Stimulated activated naive CD4-positive, alpha-beta T cell treated with Interleukin-2 at 50 U/mL for 16 hours (primary cell): ENCODE measurements around the gene MT1G.
"Not testable (repeated sequence)": the region's sequence is repeated elsewhere in the genome, so short reads cannot be mapped to it uniquely, and the experiment has no call there.

Experiments used
- DNase-seq: peaks from one replicate; lab custom pipeline; 2025; lab: John Stamatoyannopoulos, UW

The MT1G gene

DNA sequence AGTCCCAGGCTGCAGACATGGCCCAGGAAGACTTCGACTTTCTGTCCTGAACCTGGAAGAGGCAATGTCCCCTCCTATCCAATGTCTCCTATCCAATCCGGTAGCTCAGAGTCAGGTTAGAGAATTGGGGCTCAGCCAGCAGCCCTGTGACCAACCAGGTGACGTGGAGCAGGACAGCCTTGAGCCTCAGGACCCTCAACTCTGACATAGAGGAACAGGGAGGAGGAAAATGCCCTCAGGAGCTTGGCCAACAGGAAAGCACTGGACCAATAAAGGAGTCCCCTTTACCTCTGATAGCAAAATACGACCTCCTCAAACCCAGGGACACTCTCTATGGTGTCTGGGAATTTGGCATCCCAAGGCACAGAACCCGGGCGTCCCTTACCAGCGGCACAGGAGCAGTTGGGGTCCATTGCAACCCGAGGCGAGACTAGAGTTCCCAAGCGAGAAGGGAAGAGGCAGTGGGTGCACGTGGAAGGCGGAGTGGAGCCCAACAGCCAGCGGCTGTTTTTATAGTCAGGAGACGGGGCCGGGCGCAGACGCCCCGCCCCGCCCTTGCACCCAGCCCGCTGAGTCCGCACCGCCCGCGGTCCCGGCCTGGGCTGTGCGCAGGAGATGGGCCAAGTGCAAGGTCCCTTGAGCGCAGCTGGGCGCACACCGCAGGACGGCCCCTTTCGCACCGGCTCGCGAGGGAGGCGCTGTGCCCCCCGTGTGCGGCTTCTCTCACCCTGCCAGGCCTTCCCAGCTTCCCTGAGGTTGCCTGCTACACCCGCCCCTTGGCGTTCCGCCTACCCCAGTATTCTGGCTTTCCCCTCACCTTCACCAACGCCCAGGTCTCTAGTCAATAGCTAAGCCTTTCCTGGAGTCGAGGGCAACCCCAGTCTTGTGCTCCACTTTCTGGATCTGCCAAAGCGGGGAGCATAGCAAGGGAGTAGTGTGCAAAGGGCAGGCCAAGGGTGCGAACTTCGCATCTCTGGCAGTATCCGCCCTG is at the start of gene MT1G:
Gene MT1G (minus strand): TSS at position 485 of the 991 bp plus-strand sequence. CDS start 72 bp downstream, at position 413.
- no peak for DNase-seq

DNA sequence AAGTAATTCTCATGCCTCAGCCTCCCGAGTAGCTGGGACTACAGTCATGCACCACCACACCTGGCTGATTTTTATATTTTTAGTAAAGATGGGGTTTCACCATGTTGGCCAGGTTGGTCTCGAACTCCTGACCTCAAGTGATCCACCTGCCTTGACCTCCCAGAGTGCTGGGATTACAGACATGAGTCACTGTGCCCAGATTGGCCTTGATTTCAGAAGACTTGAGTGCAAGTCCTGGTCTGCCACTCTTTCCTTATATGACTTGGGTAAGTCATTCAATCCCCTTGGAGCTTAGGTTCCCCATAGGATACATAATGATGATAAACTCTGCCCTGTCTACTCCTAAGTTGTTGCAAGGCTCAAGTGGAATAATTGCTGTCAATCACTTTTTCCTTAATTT is 49.7 kb upstream of the MT1G start:
- DNase-seq = not testable (repeated sequence)

DNA sequence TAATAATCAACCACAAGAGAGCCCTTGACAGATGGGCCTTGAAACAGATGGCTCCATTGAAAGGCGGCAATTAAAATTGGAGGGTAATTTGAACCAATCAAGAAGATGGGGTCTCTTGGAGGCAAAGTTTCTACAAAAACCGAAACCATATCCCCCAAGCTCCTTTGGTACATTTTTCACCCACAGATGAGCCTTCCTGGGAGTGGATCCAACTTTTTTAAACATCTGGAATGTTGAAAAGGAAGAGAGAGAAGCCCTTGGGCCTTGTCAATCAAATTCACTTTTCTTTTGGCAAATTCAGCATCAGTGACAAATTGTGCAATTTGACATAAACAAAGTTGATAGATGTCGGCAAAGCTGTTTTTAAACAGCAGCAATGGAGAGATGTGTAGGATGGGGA is 48.9 kb upstream of the MT1G start:
- DNase-seq = no peak

DNA sequence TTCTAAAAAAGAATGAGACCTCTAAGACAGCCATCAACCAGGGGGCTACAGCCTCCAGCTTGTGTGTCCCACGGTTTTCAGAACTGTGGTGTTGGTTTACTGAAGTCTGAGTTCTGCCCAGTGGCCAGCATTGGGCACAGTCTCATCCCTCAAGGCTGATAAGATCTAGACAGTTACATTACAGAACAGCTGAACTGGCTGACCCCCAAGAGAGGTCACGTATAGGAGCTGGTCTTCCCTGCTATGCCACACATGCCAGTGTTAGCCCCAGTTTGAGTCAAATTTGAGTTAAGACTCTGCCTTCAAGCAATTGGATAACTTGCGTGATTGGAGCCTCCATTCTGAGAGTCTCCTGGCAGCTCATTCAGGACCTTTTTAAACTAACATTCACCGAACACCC is 47.3 kb upstream of the MT1G start:
- DNase-seq = no peak

DNA sequence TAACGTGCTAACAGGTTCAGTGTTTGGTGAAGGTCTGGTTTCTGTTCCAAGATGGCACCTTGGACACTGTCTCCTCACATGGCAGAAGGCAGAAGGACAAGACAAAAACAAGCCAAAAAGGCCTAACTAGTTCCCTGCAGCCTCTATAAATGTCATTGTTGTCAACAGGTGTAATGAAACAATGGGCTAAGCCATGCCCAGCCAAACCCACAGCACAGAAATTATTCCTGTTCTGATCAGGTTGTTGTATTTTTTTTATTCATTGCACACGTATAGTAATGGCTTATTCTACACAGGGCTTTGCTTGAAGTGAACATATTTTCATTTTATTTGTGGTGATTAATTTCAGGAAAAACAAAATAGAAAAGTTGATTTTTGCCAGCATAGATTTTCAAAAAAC is 45.9 kb upstream of the MT1G start:
- DNase-seq = no peak

DNA sequence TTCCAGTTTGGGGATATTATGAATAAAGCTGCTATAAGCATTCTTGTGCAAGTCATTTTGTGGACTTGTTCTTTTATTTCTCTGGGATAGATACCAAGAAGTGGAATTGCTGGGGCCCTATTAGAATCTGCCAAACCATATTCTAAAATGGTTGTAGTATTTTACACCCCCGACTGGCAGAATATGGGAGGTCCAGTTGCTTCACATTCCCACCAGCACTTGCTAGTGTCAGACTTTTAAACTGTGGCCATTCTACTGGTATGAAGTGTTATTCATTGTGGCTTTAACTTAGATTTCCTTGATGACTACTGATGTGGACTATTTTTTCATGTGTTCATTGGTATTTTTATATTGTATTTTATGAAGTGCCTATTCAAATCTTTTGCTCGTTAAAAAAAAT is 44.0 kb upstream of the MT1G start:
- DNase-seq = no peak

DNA sequence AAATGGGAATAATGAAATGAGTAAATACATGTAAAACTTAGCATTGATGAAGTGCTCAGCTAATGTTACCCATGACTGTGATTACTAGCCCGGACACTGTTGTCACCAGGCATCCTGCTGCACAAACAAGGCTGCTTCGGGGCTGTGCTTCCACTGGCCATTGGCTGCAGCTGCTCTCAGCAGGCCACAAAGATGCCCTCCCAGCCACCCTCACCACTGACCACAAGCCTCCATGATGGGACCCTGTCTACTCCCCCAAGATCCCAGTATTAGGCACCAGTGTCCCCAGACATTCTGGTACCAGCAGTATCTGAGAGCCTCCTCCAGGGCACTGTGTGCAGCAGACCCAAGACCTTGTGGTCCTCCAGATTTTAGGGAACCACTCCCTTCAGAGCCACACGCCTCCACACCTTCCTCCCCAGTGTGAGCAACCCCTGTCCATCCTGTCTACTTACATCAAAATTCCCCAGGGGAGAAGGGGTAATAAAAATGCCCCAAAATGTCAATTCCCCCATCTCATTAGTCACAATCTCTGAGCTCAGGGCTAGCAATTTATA is 42.4 kb upstream of the MT1G start:
- DNase-seq = no peak

DNA sequence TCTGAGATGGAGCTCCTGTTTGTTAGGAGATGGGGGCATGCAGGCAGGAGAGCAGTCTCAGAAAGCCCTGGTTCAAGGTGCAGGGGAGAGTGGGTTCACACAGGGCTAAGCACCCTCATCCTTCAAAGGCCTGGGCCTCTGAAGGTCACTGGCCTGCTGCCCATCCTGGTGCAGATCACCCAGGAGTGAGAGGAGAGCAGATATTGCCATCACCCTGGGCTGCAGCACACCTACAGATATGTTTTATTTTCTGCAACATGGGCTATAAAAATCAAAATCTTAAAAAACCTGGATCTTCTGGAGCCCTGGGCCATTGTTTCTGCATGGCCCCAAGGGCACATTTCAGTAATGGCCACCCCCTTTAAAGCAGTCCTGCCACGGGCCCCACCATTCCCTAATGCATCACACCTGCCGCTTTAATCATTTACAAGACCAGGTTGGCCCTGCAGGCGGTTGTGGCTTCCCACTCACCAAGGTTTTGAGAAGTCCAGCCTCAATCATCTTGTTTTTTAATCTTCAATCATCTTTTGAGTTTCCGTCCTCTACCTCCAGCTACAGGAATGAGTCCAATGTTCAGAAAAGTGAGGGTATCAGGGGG is 41.7 kb upstream of the MT1G start:
- no peak for DNase-seq

DNA sequence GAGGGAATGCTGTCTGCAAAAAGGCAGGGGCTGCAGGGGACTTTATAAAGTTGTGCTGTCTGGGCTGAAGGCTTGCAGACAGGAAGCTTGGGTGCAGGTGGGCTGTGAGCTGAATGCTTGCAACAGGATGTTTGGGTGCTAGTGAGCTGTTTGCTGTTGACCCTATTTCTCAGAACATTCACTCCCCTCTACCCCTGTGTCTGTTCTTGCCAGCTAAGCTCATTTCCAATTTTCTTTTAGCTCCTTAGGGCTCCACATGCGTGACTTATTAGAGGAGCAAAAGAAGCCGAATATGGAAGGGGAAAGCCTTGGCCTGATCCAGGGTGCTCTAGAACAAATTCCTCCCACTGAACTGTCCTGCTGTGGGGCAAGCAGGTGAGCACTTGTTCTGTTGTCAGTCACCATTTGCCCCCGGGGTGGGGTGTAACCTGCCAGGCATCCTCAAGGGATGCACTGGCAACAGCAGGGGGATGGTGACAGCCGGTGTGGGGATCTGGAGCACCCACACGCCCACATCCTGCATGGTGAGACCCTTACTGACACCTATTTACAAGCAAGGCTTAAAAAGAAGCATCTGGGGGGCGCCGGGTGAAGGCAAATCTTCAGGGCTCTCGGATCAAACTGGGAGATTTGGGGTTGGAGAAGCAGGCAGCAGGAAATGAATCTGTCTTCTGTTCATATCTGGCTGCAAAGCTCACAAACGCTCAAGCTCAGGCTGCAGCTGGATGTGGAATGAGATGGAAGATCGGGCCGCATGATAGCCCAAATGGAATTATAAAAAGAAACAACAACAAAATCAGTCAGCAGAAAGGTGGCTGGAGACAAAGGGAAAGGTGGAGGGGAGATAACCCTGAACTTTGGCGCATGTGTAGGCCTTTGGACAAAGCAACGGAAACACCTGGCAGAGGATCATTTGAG is 40.9 kb upstream of the MT1G start:
- DNase-seq = no peak

DNA sequence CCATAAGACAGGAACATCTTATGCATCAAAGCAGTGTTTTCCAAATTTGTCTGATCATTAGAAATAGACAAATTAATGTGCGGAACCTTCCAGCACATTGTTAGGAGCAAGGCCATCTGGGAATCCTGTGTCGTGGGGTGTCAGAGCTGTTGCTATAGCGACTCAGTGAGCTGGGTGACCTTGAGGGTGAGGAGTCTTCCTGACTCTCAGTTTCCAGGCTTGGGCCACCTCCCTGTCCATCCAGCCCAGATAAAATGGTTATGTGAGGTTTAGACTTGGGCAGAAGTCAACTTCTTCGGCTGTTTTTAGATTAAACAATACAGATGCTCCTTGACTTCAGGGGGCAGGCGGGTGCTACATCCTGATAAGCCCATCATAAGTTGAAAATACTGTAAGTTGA is 35.0 kb upstream of the MT1G start:
- DNase-seq = no peak

DNA sequence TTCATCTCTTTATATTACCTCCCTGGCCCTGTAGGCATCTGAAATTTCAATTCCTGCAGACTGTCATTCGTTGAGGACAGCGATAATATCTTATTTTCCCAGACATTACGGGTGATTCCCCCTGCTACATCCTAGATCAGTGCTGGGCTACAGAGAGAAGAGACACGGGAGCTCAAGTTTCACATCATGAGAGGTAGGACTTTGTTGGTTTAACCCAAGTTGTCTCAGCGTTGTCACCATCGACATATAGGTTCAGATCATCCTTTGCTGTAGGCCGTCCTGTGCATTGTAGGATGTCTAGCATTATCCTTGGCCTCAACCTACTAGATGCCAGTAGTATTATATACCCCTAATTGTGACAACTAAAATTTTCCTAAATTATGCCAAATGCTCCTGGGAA is 33.7 kb upstream of the MT1G start:
- no peak for DNase-seq

DNA sequence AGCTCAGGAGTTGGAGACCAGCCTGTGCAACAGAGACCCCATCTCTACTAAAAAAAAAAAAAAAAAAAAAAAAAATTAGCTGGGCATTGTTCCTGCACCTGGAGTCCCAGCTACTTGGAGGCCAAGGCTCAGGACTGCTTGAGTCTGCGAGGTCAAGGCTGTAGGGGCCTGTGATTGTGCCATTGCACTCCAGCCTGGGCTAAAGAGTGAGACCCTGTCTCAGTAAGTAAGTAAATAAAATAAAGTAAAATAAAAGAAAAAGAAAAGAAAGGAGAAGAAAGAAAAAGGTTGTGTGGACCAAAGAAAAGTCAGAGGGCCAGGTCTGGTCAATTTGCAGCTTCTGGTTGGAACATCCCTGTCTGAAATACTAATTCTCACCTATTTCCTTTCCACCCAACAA is 32.8 kb upstream of the MT1G start:
- DNase-seq = no peak

DNA sequence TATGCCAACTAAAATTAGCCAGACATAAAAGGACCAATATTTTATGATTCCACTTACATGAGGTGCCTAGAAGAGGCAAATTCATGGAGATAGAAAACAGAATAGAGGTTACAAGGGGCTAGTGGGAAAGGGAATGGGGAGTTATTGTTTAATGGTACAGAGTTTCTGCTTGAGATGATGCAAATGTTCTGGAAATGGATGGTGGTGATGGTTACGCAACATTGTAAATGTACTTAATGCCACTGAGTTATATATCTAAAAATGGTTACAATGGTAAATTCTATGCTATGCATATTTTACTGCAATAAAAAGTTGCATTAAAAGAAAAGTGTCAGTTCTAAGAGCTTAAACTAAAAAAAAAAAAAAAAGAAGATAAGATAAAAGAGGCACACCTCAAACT is 32.3 kb upstream of the MT1G start:
- DNase-seq = no peak

DNA sequence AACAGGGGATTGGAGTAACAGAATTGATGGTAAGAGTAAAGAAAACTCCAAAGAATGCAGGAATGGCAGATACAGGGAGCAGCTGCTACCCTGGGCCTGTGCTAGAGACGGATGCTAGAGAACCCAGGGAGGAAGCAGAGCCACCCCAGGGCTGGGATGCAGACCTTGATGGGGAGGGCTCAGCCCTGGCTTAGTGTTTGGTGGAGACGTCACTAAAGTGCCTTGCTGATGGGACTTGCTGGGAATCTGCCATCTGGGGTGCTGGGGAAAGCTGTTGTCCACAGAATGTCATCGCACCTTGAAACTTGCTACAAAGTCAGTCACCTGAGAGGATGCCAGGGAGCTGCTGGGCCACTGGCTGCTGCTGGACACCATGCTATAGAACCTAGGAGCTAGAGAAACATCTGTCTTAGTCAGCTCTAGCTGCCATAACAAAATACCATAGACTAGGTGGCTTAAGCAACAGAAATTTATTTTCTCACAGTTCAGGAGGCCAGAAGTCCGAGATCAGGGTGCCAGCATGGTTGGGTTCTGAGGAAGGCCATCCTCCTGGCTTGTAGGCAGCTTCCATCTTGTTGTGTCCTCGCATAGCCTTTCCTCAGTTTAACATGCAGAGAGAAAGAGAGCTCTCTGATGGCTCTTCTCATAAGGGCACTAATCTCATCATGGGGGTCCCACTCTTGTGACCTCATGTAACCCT is 29.7 kb upstream of the MT1G start:
- no peak for DNase-seq

DNA sequence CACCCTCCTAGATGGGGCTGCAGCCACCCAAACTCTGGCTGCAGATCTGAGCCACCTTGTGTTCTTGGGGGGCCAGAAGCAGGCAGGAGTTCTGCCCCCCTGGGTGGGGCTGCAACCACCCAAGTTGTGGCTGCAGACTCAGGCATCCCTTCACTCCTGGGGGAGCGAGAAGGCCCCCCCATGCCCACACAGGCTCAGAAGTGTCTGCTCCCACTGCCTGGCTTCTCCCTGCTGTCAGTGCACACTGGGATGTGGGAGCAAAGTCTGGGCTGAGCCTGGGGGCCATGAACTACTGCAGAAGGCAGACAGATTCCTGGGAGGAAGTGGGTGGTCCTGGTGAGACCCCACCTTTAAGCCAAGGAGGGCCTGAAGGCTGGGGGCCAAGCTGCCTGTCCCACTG is 27.4 kb upstream of the MT1G start:
- DNase-seq = no peak

DNA sequence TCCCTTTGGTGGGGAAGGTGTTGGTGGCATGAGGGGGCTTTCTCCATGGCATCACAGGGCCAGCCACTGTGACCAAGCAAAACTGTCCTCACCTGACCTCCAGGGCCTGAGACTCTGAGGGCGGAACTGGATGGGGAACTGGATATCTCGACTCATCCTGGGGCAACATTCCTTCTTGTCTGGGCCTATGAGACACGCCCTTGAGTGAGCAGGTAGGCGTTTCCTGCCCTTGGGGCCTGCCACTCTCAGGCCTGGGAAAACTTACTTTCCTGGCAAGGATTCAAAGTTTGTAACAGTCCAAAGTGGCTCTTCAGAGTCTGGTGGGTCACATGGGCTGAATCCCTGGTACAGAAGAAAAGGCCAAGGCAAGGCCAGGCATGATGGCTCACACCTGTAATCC is 24.0 kb upstream of the MT1G start:
- no peak for DNase-seq

DNA sequence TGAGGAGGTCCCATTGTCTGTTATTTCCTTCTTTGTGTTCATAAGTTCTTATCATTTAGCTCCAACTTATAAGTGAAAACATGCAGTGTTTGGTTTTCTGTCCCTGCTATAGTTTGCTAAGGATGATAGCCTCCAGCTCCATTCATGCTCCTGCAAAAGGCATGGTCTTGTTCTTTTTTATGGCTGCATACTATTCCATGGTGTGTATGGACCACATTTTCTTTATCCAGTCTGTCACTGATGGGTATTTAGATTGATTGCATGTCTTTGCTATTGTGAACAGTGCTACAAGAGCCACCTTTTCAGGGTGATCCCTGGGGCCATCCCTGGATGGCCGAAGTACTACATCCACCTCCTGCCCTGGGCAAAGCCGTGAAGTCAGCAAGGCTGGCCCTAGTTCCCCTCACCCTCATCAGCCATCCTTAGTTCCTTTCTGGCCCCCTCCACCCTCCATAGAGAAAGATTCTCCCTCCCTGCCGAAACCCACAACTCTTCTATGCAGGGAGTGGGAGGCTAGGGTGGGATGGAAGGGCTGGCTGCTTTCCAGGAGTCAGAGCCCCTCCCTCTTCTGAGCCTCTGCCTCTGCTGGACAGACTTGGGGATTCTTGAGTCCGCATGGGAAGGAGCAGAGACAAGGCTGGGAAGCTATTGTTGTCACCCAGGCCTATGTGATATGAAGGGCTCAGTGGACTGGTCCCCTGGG is 22.7 kb upstream of the MT1G start:
- no peak for DNase-seq

DNA sequence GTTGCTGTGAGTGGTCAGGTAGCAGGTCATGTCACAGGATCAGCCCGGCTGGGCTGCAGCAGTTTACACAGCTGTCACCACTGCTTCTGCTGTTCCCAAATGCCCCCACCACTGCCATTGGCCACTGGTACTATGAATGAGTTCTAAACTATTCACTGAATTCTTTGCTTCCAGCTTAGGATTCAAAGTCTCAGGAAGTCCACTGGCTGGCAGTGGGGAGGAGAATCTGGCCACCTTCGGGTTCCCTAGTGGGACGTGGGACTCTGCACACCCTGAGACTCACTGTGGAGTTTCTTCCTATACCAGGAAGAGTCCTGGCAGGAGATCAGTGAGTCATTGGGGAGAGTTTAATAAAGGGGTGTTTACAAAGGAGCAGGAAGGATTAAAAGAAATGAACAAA is 21.3 kb upstream of the MT1G start:
- no peak for DNase-seq

DNA sequence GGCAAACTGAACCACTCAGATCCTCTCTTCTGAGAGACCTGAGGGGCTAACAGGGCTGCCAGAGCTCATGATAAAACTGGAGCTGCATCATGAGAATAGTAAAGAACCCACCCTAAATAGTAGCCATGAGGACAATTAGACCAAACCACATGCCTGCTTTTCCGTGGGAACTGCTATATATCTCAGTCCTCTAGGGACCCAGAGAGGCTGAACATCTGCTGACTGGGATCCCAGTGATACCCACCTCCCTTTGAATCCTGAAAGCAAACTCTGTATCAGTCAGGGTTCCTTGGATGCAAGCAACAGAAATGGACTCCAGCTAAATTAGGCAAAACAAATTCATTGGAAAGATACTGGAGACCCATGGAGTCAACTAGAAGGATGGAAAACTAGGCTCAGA is 20.9 kb upstream of the MT1G start:
- DNase-seq = no peak

DNA sequence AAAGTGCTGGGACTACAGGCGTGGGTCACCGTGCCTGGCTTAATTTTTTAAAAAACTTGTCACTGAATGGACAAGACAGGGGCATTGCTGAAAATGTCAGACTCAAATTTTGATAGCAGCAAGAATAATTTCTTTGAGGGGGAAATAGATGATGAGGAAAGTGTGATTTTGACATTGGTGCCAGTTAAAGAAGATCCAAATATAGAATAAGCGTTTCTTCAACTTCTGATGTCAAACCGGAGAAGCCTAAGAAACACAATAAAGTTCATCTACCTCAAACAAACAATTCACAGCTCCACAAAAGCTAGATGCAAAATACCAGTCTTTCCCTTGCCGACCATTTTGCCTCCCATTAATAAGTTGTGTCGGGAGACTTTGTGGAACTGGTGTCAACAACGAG is 18.9 kb upstream of the MT1G start:
- DNase-seq = no peak
